Measurements from ENCODE around the gene LENG8. TPM values are rescaled to one million over a fixed set of nuclear protein-coding genes. Genes with fewer than 3 reads are reported as not detected.

LENG8 gene
- total and polyA plus RNA-seq, 2 of the 4 experiments (the other 2 are of a cell fraction): 21.1 to 93.9 TPM

DNA sequence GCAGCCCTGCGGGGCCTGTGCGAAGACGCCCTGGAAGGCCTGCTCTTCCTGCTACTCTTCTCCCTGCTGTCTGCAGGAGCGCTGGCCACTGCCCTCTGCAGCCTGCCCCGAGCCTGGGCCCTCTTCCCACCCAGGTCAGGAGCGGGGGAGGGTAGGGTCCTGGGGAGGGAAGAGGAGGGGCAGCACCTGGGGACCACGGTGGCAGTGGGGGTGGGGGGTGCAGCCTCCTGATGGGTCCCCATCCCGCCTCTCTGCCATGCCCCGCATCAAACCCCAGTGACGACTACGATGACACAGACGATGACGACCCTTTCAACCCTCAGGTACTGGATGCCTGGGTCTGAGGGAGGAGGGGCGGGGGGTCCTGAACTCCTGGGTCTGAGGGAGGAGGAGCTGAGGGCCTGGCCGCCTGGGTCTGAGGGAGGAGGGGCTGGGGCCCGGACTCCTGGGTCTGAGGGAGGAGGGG lies 13.4 kb upstream of the LENG8 start:
- Histone ChIP-seq H4K91ac (ENCODE audit: insufficient read depth, low read depth, low read length) (no peak overlapping the region), H3K27me3 (ENCODE audit: control insufficient read depth, insufficient read depth, low read length) (no peaks in the 10 kb centered on the region), H3K9me1 (ENCODE audit: insufficient read depth, low read length) (peaks cover 6% of the 10 kb centered on the region; the same call in 1 of the 2 replicates), H3K56ac (ENCODE audit: extremely low read depth, insufficient read depth, low read length) (no peak overlapping the region), H3K27ac (ENCODE audit: insufficient read depth, low read length) (no peak overlapping the region), H4K8ac (ENCODE audit: low read depth in 2 of 2, low read length in 2 of 2) (no peak overlapping the region), H4K5ac (ENCODE audit: low read depth, low read length) (no peak overlapping the region), H3K79me1 (ENCODE audit: low read depth in 1 of 2, low read length in 2 of 2) (peaks cover 10 to 15% of the 10 kb centered on the region in 2 experiments), H3K4me1 (ENCODE audit: control insufficient read depth, insufficient read depth, low read length) (0 out of 2 replicates have a peak, but pooled peaks cover 2% of the 10 kb centered on the region), H2BK5ac (ENCODE audit: low read depth, low read length, poor library complexity, severe bottlenecking) (no peak overlapping the region), H2BK120ac (ENCODE audit: low read depth, low read length) (no peak overlapping the region), H3K18ac (ENCODE audit: low read depth, low read length) (no peak overlapping the region), H2AK9ac (replicated peaks; ENCODE audit: low read depth, low read length, poor library complexity) (no peak overlapping the region), H2AK5ac (ENCODE audit: low read depth, low read length) (no peak overlapping the region), H3K4me3 (ENCODE audit: insufficient read depth, low read depth, low read length) (no peak overlapping the region), H2BK20ac (ENCODE audit: low read depth, low read length) (no peak overlapping the region), H3K9ac (ENCODE audit: low read depth, low read length) (no peak overlapping the region), H2AFZ (replicated peaks; ENCODE audit: low read length, poor library complexity) (no peak overlapping the region), H3K23ac (ENCODE audit: low read depth, low read length) (no peak overlapping the region), H3K4me2 (ENCODE audit: low read depth, low read length) (no peak overlapping the region), H3K36me3 (ENCODE audit: control insufficient read depth, insufficient read depth, low read length) (peaks cover 4% of the 10 kb centered on the region; the same call in 1 of the 2 replicates), H3K9me3 (ENCODE audit: control insufficient read depth, insufficient read depth, low read length) (no peaks in the 10 kb centered on the region), H3K4ac (ENCODE audit: low read depth, low read length) (no peak overlapping the region), H4K20me1 (ENCODE audit: insufficient read depth, low read length) (peaks cover 14% of the 10 kb centered on the region), H3K14ac (replicated peaks; ENCODE audit: low read depth, low read length) (no peak overlapping the region), H2BK15ac (ENCODE audit: low read depth, low read length) (no peak overlapping the region)
- ChIA-PET POLR2A (ENCODE audit: unreplicated experiment) (no interaction called here), CTCF (interaction anchor here (0.6 kb wide), 1 partner anchor 12 kb away, joined by 4 read pairs; no protein-coding TSS in a partner anchor)
- no peak for ATAC-seq (ENCODE audit: low read depth)
- intact Hi-C loops (cut with micrococcal nuclease) (no loop called here), dilution Hi-C loops (cut with HindIII; ENCODE audit: low sequenced_read_pairs, unreplicated experiment) (no loop called here), in situ Hi-C loops (cut with MboI; ENCODE audit: low sequenced_read_pairs) (no loop called here)
- WGBS, 2 experiments (ENCODE audit: extremely low coverage in 2 of 2, insufficient read length in 1 of 2): 70% methylated on average over 3 of the region's 16 CpGs; no CpG with 5 or more reads in 1 of the 2 experiments
- no TSS peak for BruUV-seq (replicated peaks)
- TF ChIP-seq RFX5 (IDR thresholded peaks at IDR 0.05; ENCODE audit: low read depth, low read length): no peak
- no peak for TF ChIP-seq FOS (IDR thresholded peaks at IDR 0.05; ENCODE audit: low read depth, low read length)
- no peak for TF ChIP-seq MAZ (IDR thresholded peaks at IDR 0.05; ENCODE audit: borderline replicate concordance, low read depth, low read length)
- TF ChIP-seq, protein P1, sequence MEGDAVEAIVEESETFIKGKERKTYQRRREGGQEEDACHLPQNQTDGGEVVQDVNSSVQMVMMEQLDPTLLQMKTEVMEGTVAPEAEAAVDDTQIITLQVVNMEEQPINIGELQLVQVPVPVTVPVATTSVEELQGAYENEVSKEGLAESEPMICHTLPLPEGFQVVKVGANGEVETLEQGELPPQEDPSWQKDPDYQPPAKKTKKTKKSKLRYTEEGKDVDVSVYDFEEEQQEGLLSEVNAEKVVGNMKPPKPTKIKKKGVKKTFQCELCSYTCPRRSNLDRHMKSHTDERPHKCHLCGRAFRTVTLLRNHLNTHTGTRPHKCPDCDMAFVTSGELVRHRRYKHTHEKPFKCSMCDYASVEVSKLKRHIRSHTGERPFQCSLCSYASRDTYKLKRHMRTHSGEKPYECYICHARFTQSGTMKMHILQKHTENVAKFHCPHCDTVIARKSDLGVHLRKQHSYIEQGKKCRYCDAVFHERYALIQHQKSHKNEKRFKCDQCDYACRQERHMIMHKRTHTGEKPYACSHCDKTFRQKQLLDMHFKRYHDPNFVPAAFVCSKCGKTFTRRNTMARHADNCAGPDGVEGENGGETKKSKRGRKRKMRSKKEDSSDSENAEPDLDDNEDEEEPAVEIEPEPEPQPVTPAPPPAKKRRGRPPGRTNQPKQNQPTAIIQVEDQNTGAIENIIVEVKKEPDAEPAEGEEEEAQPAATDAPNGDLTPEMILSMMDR (conservative IDR thresholded peaks at IDR 0.05; ENCODE audit: low read depth, low read length): no peak
- TF ChIP-seq MAFK (IDR thresholded peaks at IDR 0.05; ENCODE audit: low read depth, low read length): no peak
- TF ChIP-seq, protein P2, sequence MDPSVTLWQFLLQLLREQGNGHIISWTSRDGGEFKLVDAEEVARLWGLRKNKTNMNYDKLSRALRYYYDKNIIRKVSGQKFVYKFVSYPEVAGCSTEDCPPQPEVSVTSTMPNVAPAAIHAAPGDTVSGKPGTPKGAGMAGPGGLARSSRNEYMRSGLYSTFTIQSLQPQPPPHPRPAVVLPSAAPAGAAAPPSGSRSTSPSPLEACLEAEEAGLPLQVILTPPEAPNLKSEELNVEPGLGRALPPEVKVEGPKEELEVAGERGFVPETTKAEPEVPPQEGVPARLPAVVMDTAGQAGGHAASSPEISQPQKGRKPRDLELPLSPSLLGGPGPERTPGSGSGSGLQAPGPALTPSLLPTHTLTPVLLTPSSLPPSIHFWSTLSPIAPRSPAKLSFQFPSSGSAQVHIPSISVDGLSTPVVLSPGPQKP (IDR thresholded peaks at IDR 0.05; ENCODE audit: borderline replicate concordance, low read depth, low read length): no peak
- no peak for TF ChIP-seq CEBPB (IDR thresholded peaks at IDR 0.05; ENCODE audit: low read depth, low read length)
- TF ChIP-seq NFE2L2 (IDR thresholded peaks at IDR 0.05; ENCODE audit: low read depth, low read length): no peak
- no peak for TF ChIP-seq RAD21 (IDR thresholded peaks at IDR 0.05; ENCODE audit: low read length)
- no peak for TF ChIP-seq RCOR1 (IDR thresholded peaks at IDR 0.05; ENCODE audit: insufficient replicate concordance, low read length)
- no peak for DNase-seq

Data from IMR-90 (cell line).